ENCODE measurements around the gene GDF7. TPM values are rescaled to one million over a fixed set of nuclear protein-coding genes. Genes with fewer than 3 reads are reported as not detected.

GDF7 gene
- total RNA-seq, 6 donors from 2014 or later: under 0.01 to 1.8 (median 0.44) TPM

GRCh38 chr2:20653695-20654534 lies 13.0 kb upstream of the GDF7 start:
- ATAC-seq (ENCODE audit: low FRiP score in 2 of 2) (no peak), DNase-seq (no peak)
- no peak overlapping the region for H3K27ac ChIP-seq
- H3K4me3 ChIP-seq: no peak overlapping the region
- H3K4me1 ChIP-seq: peaks cover 17 to 23% (median 20%) of the 10 kb centered on the region in 4 donors
- H3K36me3 ChIP-seq: no peaks in the 10 kb centered on the region
- WGBS, 2 donors: 75 to 90% methylated on average over 5 to 7 of the region's 7 CpGs
- no peaks in the 10 kb centered on the region for H3K9me3 ChIP-seq
- TF ChIP-seq CTCF (IDR thresholded peaks at IDR 0.05): no peak
- TF ChIP-seq POLR2A (IDR thresholded peaks at IDR 0.05): no peak
- no peak for TF ChIP-seq POLR2AphosphoS5 (IDR thresholded peaks at IDR 0.05)
- no peak for TF ChIP-seq EP300 (IDR thresholded peaks at IDR 0.05)
- no peaks in the 10 kb centered on the region for H3K27me3 ChIP-seq

GRCh38 chr2:20654535-20654813 lies 12.5 kb upstream of the GDF7 start:
- H3K27me3 ChIP-seq: no peaks in the 10 kb centered on the region
- no peak for ATAC-seq (ENCODE audit: low FRiP score in 2 of 2)
- H3K4me1 ChIP-seq: peaks cover 11 to 17% (median 15%) of the 10 kb centered on the region in 4 donors
- no peak overlapping the region for H3K27ac ChIP-seq
- no peak overlapping the region for H3K4me3 ChIP-seq
- DNase-seq: no peak
- no peaks in the 10 kb centered on the region for H3K36me3 ChIP-seq
- no peak for TF ChIP-seq POLR2AphosphoS5 (IDR thresholded peaks at IDR 0.05)
- no peak for TF ChIP-seq CTCF (IDR thresholded peaks at IDR 0.05)
- TF ChIP-seq POLR2A (IDR thresholded peaks at IDR 0.05): no peak
- TF ChIP-seq EP300 (IDR thresholded peaks at IDR 0.05): no peak
- 80 to 85% methylated on average over 2 of the region's 2 CpGs for WGBS, 2 donors
- no peaks in the 10 kb centered on the region for H3K9me3 ChIP-seq

GRCh38 chr2:20656561-20656960 lies 10.4 kb upstream of the GDF7 start:
- Histone ChIP-seq H3K27me3 (peaks cover 0 to 1% (median under 1%) of the 10 kb centered on the region in 4 donors), H3K27ac (no peak overlapping the region), H3K4me1 (peaks cover 1 to 8% (median 2%) of the 10 kb centered on the region in 4 donors), H3K9me3 (no peaks in the 10 kb centered on the region), H3K36me3 (no peaks in the 10 kb centered on the region), H3K4me3 (no peak overlapping the region)
- WGBS, 2 donors: 83 to 91% methylated on average over 6 to 7 of the region's 7 CpGs
- no peak for ATAC-seq (ENCODE audit: low FRiP score in 2 of 2)
- TF ChIP-seq CTCF (IDR thresholded peaks at IDR 0.05) (no peak), POLR2AphosphoS5 (IDR thresholded peaks at IDR 0.05) (no peak), POLR2A (IDR thresholded peaks at IDR 0.05) (no peak), EP300 (IDR thresholded peaks at IDR 0.05) (no peak)
- DNase-seq: no peak

- Histone ChIP-seq H3K27ac (no peak overlapping the region), H3K9me3 (no peaks in the 10 kb centered on the region), H3K4me1 (peaks cover 0 to 7% (median 0%) of the 10 kb centered on the region in 4 donors), H3K27me3 (peaks cover 0 to 5% (median 1%) of the 10 kb centered on the region in 4 donors), H3K36me3 (no peaks in the 10 kb centered on the region), H3K4me3 (no peak overlapping the region)
- DNase-seq (no peak), ATAC-seq (ENCODE audit: low FRiP score in 2 of 2) (no peak)
- TF ChIP-seq POLR2AphosphoS5 (IDR thresholded peaks at IDR 0.05) (no peak), CTCF (IDR thresholded peaks at IDR 0.05) (no peak)
- 68 to 79% methylated on average over 3 to 4 of the region's 4 CpGs for WGBS, 2 donors
These were observed 9.3 kb upstream of the GDF7 start for GRCh38 chr2:20657522-20658235.

Data from upper lobe of left lung (tissue), 6 donors.